ENCODE data around the gene IFNLR1. TPM values are rescaled to one million over a fixed set of nuclear protein-coding genes. Genes with fewer than 3 reads are reported as not detected.

Gene IFNLR1
- total RNA-seq, 1 donor from 2014 or later = 39.2 TPM

GRCh38 chr1:24140741-24141181 lies 46.3 kb downstream of the IFNLR1 start:
- ATAC-seq (ENCODE audit: low read depth) = no peak
- peaks cover 13% of the 10 kb centered on the region for H3K27me3 Mint-ChIP-seq
- no peak overlapping the region for H3K27ac Mint-ChIP-seq
- TF ChIP-seq CTCF (IDR thresholded peaks at IDR 0.05) = no peak
- no peaks in the 10 kb centered on the region for H3K9me3 Mint-ChIP-seq
- intact Hi-C loops (cut with micrococcal nuclease) = no loop called here
- no peak for DNase-seq
- ChIA-PET POLR2A (no interaction called here), CTCF (interaction anchor here (0.8 kb wide), 1 partner anchor 9 kb away, joined by 4 read pairs; no protein-coding TSS in a partner anchor)
- H3K4me3 Mint-ChIP-seq = no peak overlapping the region
- H3K36me3 Mint-ChIP-seq (ENCODE audit: low read depth) = no peaks in the 10 kb centered on the region
- H3K4me1 Mint-ChIP-seq = peaks cover 3% of the 10 kb centered on the region

- TF ChIP-seq CTCF (IDR thresholded peaks at IDR 0.05) = no peak
- H3K36me3 Mint-ChIP-seq (ENCODE audit: low read depth) = no peaks in the 10 kb centered on the region
- ChIA-PET CTCF (interaction anchor here (0.8 kb wide), 1 partner anchor 10 kb away, joined by 4 read pairs; no protein-coding TSS in a partner anchor), POLR2A (no interaction called here)
- H3K27me3 Mint-ChIP-seq = peaks cover 13% of the 10 kb centered on the region
- ATAC-seq (ENCODE audit: low read depth) (no peak), DNase-seq (no peak)
- no peak overlapping the region for H3K4me3 Mint-ChIP-seq
- peaks cover 3% of the 10 kb centered on the region for H3K4me1 Mint-ChIP-seq
- intact Hi-C loops (cut with micrococcal nuclease) = no loop called here
- peaks cover 6% of the 10 kb centered on the region for H3K9me3 Mint-ChIP-seq
- H3K27ac Mint-ChIP-seq = no peak overlapping the region
These were observed 47.2 kb downstream of the IFNLR1 start for GRCh38 chr1:24139841-24140425.

GRCh38 chr1:24139222-24139489 lies 47.9 kb downstream of the IFNLR1 start:
- ChIA-PET POLR2A (no interaction called here), CTCF (no interaction called here)
- ATAC-seq (ENCODE audit: low read depth) = no peak
- Mint-ChIP-seq H3K27me3 (peaks cover 10% of the 10 kb centered on the region), H3K36me3 (ENCODE audit: low read depth) (no peaks in the 10 kb centered on the region), H3K27ac (no peak overlapping the region), H3K4me3 (no peak overlapping the region), H3K4me1 (no peaks in the 10 kb centered on the region), H3K9me3 (peaks cover 9% of the 10 kb centered on the region)
- TF ChIP-seq CTCF (IDR thresholded peaks at IDR 0.05) = no peak
- intact Hi-C loops (cut with micrococcal nuclease) = no loop called here
- DNase-seq = no peak

- POLR2A ChIA-PET = no interaction called here
- H3K27me3 Mint-ChIP-seq = peaks cover 12% of the 10 kb centered on the region
- no peak overlapping the region for H3K4me3 Mint-ChIP-seq
- intact Hi-C loops (cut with micrococcal nuclease) = no loop called here
- H3K36me3 Mint-ChIP-seq (ENCODE audit: low read depth) = no peaks in the 10 kb centered on the region
- peaks cover 9% of the 10 kb centered on the region for H3K9me3 Mint-ChIP-seq
- DNase-seq (no peak), ATAC-seq (ENCODE audit: low read depth) (no peak)
- CTCF ChIA-PET = no interaction called here
- TF ChIP-seq CTCF (IDR thresholded peaks at IDR 0.05) = no peak
- no peaks in the 10 kb centered on the region for H3K4me1 Mint-ChIP-seq
- H3K27ac Mint-ChIP-seq = no peak overlapping the region
These were observed 48.4 kb downstream of the IFNLR1 start for GRCh38 chr1:24138476-24139221.

GRCh38 chr1:24136956-24137539 lies 50.0 kb downstream of the IFNLR1 start:
- DNase-seq (no peak), ATAC-seq (ENCODE audit: low read depth) (no peak)
- no peaks in the 10 kb centered on the region for H3K4me1 Mint-ChIP-seq
- H3K27me3 Mint-ChIP-seq = peaks cover 12% of the 10 kb centered on the region
- intact Hi-C loops (cut with micrococcal nuclease) = no loop called here
- H3K36me3 Mint-ChIP-seq (ENCODE audit: low read depth) = no peaks in the 10 kb centered on the region
- TF ChIP-seq CTCF (IDR thresholded peaks at IDR 0.05) = no peak
- peaks cover 9% of the 10 kb centered on the region for H3K9me3 Mint-ChIP-seq
- CTCF ChIA-PET = no interaction called here
- H3K27ac Mint-ChIP-seq = no peak overlapping the region
- no peak overlapping the region for H3K4me3 Mint-ChIP-seq
- POLR2A ChIA-PET = no interaction called here

Measured in activated B cell treated with CpG ODN at 0.5 μM for 24 hours (primary cell).